Renal cortical epithelial cell (primary cell): Measurements from ENCODE around the gene SUSD3. TPM values are rescaled to one million over a fixed set of nuclear protein-coding genes. Genes with fewer than 3 reads are reported as not detected.
A peak's percentile ranks its signal among the peaks of the same experiment; 100 is the strongest.
"Not testable (repeated sequence)": the region's sequence is repeated elsewhere in the genome, so short reads cannot be mapped to it uniquely, and the experiment has no call there.

Source experiments
- DNase-seq: peaks from one replicate; pipeline ENCODE4 v3.0.0-alpha.2; 2011; ENCODE audit warnings: low read depth
- total RNA-seq: library from RNA; depleted of rRNA; stranded (reverse); fragments of >200 nt; gene quantifications from 2 replicates; pipeline ENCODE4 v1.2.3, GENCODE V29; 2014

The SUSD3 gene
- total RNA-seq, 1 donor from 2014 or later: 5.1 TPM

GRCh38 chr9:93092251-93092991, 33.9 kb downstream of the SUSD3 start:
- no peak for DNase-seq

GRCh38 chr9:93093127-93093876, 34.8 kb downstream of the SUSD3 start:
- DNase-seq: peak; percentile 38

- no peak for DNase-seq
Measured at GRCh38 chr9:93093877-93094657, 35.6 kb downstream of the SUSD3 start.

GRCh38 chr9:93094658-93095204, 36.2 kb downstream of the SUSD3 start:
- DNase-seq: no peak

- peak; percentile 89 for DNase-seq
Measured at GRCh38 chr9:93095205-93096130, 37.0 kb downstream of the SUSD3 start.

GRCh38 chr9:93096131-93096802, 37.8 kb downstream of the SUSD3 start, which contains the start of gene CARD19:
CARD19 (plus strand) TSS chr9:93096217; CDS start chr9:93096346, 129 bp downstream.
- no peak for DNase-seq

- DNase-seq: no peak
Measured at GRCh38 chr9:93096811-93097382, 38.4 kb downstream of the SUSD3 start.

GRCh38 chr9:93097511-93098201, 39.2 kb downstream of the SUSD3 start:
- DNase-seq: peak; percentile 16

- peak; percentile 95 for DNase-seq
Measured at GRCh38 chr9:93098236-93098946, 39.9 kb downstream of the SUSD3 start.

- DNase-seq: no peak
Measured at GRCh38 chr9:93099551-93100275, 41.2 kb downstream of the SUSD3 start.

- no peak for DNase-seq
Measured at GRCh38 chr9:93100276-93100636, 41.8 kb downstream of the SUSD3 start.

GRCh38 chr9:93101086-93101485, 42.6 kb downstream of the SUSD3 start:
- DNase-seq: not testable (repeated sequence)

- no peak for DNase-seq
Measured at GRCh38 chr9:93105620-93106019, 47.1 kb downstream of the SUSD3 start.

GRCh38 chr9:93107151-93107824, 48.8 kb downstream of the SUSD3 start:
- DNase-seq: no peak

- DNase-seq: no peak
Measured at GRCh38 chr9:93107825-93108161, 49.3 kb downstream of the SUSD3 start.

- DNase-seq: no peak
Measured at GRCh38 chr9:93108291-93109041, 50.0 kb downstream of the SUSD3 start.

GRCh38 chr9:93110311-93110855, 51.9 kb downstream of the SUSD3 start:
- DNase-seq: no peak
